Head of caudate nucleus (tissue), 42 donors: ENCODE measurements around the gene NSDHL.
"Not testable (repeated sequence)": the region's sequence is repeated elsewhere in the genome, so short reads cannot be mapped to it uniquely, and the experiment has no call there.

Experiments
- DNase-seq, 42 donors: peaks; one replicate each; pipeline versions ENCODE4 v3.0.0 to v3.0.0-alpha.2; 2020 to 2021; ENCODE audit warnings: mixed read lengths in 7 of 42
- intact Hi-C: fragments of 100-400 bp; cut with DNase I; formaldehyde crosslinking; loops from one replicate; pipeline ENCODE4 v1.15.0; 2022

Gene NSDHL

GRCh38 chrX:152835470-152835869 is 4.6 kb downstream of the NSDHL start:
- DNase-seq, intact Hi-C loops: not testable (repeated sequence)

GRCh38 chrX:152842772-152843338 is 12.0 kb downstream of the NSDHL start:
- DNase-seq: peak in 17 of 42 donors; percentile 2 to 58 (median 21)
- intact Hi-C loops: no loop called here

- intact Hi-C loops: no loop called here
- no peak for DNase-seq
Measured at GRCh38 chrX:152843852-152844251, 13.0 kb downstream of the NSDHL start.

- no peak for DNase-seq
- intact Hi-C loops: no loop called here
Measured at GRCh38 chrX:152844256-152844655, 13.4 kb downstream of the NSDHL start.

- DNase-seq: no peak
- intact Hi-C loops: no loop called here
Measured at GRCh38 chrX:152845618-152846240, 14.9 kb downstream of the NSDHL start.

GRCh38 chrX:152847281-152847680 is 16.4 kb downstream of the NSDHL start:
- no peak for DNase-seq
- intact Hi-C loops: no loop called here

- intact Hi-C loops: no loop called here
- DNase-seq: peak in 14 of 42 donors; percentile 3 to 57 (median 25)
Measured at GRCh38 chrX:152850465-152850864, 19.6 kb downstream of the NSDHL start.

- intact Hi-C loops: no loop called here
Measured at GRCh38 chrX:152853986-152854385, 23.1 kb downstream of the NSDHL start.

GRCh38 chrX:152861116-152861515 is 30.3 kb downstream of the NSDHL start:
- intact Hi-C loops: no loop called here
- no peak for DNase-seq

More at GRCh38 chrX:152853986-152854385, 23.1 kb downstream of the NSDHL start:
- DNase-seq: no peak

- no peak for DNase-seq
- intact Hi-C loops: no loop called here
Measured at GRCh38 chrX:152861826-152862225, 31.0 kb downstream of the NSDHL start.

- intact Hi-C loops: no loop called here
- DNase-seq: no peak
Measured at GRCh38 chrX:152865232-152865920, 34.5 kb downstream of the NSDHL start.

- intact Hi-C loops: no loop called here
- no peak for DNase-seq
Measured at GRCh38 chrX:152866386-152866785, 35.5 kb downstream of the NSDHL start.

GRCh38 chrX:152869972-152870371 is 39.1 kb downstream of the NSDHL start:
- DNase-seq: no peak
- intact Hi-C loops: no loop called here

GRCh38 chrX:152871260-152871659 is 40.4 kb downstream of the NSDHL start:
- DNase-seq: no peak
- intact Hi-C loops: no loop called here

GRCh38 chrX:152872522-152872921 is 41.7 kb downstream of the NSDHL start:
- DNase-seq: no peak
- intact Hi-C loops: no loop called here

GRCh38 chrX:152873361-152873760 is 42.5 kb downstream of the NSDHL start:
- intact Hi-C loops: no loop called here

GRCh38 chrX:152876931-152877840 is 46.3 kb downstream of the NSDHL start:
- DNase-seq: peak in 1 of 42 donors; percentile 19
- intact Hi-C loops: no loop called here

More at GRCh38 chrX:152873361-152873760, 42.5 kb downstream of the NSDHL start:
- DNase-seq: peak in 1 of 42 donors; percentile 29

- intact Hi-C loops: no loop called here
- DNase-seq: peak in 7 of 42 donors; percentile 4 to 51 (median 23)
Measured at GRCh38 chrX:152878976-152879755, 48.3 kb downstream of the NSDHL start.

GRCh38 chrX:152881289-152881688 is 50.4 kb downstream of the NSDHL start:
- intact Hi-C loops: no loop called here
- DNase-seq: no peak
